HG03066 (cell line): ENCODE data around the gene DUSP10.
A peak's percentile ranks its signal among the peaks of the same experiment; 100 is the strongest.

Experiments
- ATAC-seq: cut with Tn5 transposase; IDR thresholded peaks from one replicate; pipeline ENCODE4 v1.9.1; 2021; ENCODE audit warnings: low read depth; ENCODE audit not compliant: unreplicated experiment

Gene DUSP10

GRCh38 chr1:221741703-221742554 lies at the start of gene DUSP10:
TSS of gene DUSP10 (minus strand) at chr1:221742089. CDS start at chr1:221739744, 2,345 bp downstream.
- ATAC-seq = peak; percentile 78

DNA sequence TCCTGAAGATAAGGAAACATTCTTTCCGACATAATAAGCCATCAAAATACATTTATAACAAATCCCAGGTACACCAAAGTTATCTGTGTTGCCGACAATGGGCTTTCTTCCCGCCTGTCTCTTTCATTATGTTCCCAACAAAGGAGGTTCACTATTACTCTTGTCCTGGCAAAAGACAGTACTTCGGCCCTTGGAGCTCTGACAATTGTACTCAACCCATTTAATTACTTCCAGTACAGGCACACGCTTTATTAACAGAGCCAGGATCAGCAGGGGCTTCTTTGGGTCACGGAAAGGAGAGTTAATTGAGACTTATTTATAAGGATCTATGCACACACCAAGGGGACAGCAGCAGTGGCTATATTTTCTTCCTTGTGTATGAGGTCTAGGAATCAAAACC lies 46.6 kb upstream of the DUSP10 start:
- no peak for ATAC-seq

DNA sequence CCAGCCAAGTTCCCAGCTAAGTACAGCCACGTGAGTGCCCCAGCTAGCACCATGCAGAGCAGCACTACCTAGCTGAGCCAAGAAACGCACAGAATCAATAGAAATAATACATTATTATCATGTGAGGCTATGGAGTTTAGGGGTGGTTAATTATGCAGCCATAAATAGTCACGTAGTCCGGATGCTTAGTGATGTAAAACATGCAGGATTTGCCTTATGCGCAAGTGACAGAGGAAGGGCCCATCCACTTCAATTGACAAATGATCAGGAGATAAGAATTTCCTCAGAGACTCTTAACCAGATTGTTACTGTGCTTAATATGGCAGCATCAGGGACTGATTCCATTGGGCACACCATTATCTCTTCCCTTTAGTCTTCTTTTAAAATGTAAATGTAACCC lies 44.8 kb upstream of the DUSP10 start:
- ATAC-seq = no peak

- ATAC-seq = no peak
Observed at GRCh38 chr1:221783936-221784335, 42.0 kb upstream of the DUSP10 start.

DNA sequence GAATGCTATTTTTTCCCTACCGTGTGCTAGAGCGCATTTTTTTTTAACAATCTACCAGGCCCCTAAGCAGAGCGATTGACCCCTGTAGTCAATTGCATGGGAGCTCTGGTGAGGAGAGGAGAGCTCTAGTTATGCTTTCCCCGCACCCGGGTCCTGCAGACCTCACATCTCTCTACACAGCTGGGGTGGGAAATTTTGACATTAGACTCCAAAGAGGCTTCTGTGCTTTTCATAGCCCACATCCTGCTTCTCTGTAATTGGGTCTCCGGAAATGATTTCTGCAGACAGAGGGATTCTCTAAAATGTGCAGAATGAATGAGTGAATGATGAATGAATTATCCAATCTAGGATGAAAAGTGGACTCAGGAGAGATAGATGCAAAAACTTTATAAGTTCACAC lies 41.5 kb upstream of the DUSP10 start:
- no peak for ATAC-seq

DNA sequence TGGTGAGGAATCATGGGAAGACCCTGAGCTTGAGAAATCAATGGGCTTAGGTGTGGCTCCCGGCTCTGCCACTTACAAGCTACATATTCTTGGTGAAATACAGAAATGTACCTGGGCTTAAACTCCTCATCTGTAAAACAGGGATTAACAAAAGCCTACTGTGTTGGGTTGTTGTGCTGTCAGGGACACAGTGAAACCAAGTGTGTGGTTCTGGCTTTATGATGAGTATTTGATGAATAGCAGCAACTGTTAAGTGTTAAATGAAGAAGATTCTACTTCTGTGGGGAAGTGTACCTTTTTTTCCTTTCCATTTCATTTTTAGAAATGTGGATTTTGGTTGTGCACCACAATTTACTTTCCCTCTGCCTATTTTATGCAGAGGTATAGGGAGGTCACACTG lies 41.1 kb upstream of the DUSP10 start:
- no peak for ATAC-seq

DNA sequence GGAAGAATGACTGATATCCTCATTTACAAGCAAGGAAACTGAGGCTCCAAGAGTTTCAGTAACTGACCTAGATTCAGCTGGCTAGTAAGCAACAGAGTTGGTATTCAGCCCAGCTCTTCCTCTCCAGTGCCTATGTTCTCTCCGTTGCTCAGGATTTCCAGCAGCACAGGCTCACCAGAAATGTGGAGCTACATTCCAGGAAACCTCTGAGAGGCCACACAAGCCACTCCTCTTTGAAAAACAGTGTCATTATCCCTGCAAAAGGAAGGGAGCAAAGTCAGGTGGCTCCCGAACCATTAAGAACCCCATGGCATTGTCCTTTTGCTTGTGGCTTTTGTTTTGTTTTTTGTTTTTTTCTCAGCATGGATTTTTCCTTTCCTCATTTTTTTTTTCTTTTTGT lies 40.6 kb upstream of the DUSP10 start:
- no peak for ATAC-seq

- ATAC-seq = no peak
Observed at GRCh38 chr1:221781102-221781755, 39.3 kb upstream of the DUSP10 start.

DNA sequence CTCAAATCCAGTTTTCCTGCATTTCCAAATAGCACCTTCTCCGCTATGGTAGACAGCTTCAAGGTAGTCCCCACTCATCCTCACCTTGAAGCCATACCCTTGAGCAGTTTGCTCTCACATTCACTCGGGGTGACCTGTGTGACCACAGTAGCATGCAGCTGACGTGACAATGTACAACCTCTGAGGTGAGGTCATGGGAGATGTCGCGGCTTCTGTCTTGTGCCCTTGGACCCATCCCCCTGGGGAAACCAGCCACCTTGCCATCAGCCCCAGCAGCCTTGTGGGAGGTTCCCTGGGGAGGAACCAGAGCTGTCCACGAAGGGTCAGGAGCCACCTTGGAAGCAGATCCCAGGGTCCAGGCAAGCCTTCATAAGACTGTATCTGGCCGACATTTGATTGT lies 38.3 kb upstream of the DUSP10 start:
- ATAC-seq = no peak

DNA sequence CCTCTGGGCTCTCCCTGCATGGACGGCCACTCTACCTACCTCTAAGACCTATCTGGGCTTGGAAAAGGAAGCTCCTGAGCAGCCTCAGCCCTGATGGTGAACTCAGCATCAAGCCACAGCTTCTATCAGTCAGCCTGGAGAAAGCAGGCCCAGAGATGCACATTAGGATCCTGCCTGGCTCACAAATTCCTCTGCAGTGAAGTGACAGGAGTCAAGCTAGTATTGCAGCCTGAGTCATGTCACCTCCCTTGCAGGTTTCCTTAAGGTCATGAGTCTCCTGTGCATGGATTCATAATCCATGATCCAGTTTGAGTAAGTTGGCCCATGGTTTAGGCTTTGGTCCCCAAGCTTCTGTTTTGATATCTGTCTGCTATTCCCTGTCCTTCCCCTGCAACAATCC lies 37.9 kb upstream of the DUSP10 start:
- ATAC-seq = no peak

- peak; percentile 26 for ATAC-seq
Observed at GRCh38 chr1:221778535-221779142, 36.8 kb upstream of the DUSP10 start.

- peak; percentile 27 for ATAC-seq
Observed at GRCh38 chr1:221778125-221778524, 36.2 kb upstream of the DUSP10 start.

- ATAC-seq = peak; percentile 54
Observed at GRCh38 chr1:221777431-221778072, 35.7 kb upstream of the DUSP10 start.

GRCh38 chr1:221776495-221777301 lies 34.8 kb upstream of the DUSP10 start:
- peak; percentile 31 for ATAC-seq

DNA sequence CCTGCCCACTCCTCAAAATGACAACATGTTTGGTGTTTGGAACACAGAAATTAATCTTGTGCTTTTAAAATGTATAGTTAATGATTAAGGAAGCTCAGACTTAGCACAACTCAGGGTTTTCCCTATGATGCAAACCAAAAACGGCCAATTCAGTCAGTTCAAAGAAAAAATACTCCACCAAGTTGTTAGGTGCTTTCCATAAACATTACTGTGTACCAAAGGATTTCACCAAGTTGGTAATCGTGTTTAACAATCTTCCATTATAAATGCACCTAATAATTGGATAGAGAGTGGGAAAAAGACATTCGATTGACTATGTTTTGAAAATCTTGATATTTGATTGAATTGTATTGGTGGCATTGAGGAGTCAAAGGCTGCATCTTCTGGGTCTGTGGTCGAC lies 33.3 kb upstream of the DUSP10 start:
- ATAC-seq = no peak

- no peak for ATAC-seq
Observed at GRCh38 chr1:221774054-221774842, 32.4 kb upstream of the DUSP10 start.

GRCh38 chr1:221773383-221773782 lies 31.5 kb upstream of the DUSP10 start:
- ATAC-seq = no peak

DNA sequence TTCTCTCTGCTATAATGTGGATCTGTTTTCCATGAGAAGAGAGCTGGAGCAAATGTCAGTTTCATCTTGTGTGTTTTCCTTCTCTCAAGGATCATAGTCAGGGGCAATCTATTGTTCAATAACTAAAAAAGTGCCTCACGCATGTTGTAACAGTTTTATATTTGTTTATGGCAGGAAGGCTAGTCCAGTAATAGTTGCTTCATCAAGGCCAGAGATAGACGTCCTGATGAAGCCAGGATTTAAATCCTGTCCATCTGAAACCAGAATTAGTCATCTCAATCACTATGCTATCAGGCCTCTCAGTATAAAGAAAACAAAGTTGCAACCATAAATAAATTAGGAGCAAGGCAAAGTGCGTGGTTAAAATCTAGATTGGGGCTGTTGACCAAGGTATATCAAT lies 30.2 kb upstream of the DUSP10 start:
- no peak for ATAC-seq

- no peak for ATAC-seq
Observed at GRCh38 chr1:221768444-221769066, 26.7 kb upstream of the DUSP10 start.
